Measurements from ENCODE around the gene NRCAM.
"Not testable (repeated sequence)": the region's sequence is repeated elsewhere in the genome, so short reads cannot be mapped to it uniquely, and the experiment has no call there.

NRCAM gene

DNA sequence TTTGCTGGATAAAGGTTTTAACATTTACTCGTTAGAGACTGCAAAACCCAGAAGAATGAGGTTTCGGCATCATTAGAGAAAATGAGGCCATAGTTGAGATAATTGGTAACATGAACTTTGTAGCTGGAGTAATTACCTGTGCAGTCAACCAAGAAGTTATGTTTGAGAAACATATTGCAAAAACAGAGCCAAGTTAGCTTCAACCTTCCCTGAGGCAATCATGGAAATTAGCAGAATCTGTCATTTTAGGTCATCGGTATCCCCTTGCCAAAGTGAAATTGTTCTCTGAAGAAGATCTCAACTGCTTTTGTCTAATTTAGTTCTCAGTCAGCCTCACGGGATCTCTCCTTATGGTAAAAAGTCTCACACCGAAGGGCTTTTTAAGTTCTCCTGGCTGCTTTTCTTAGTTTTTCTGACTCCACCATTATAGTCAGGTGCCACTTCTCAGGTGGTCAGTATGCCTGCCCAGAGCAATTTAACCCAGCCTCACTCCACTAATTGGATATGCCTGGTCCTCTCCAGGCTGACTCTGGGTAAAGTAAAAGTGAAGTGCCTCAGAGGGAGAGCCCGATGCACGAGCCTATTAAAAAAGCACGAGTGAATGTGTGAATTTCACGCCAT lies 52.5 kb downstream of the NRCAM start:
- DNase-seq (ENCODE audit: low spot score), result no peak

- no peak for DNase-seq (ENCODE audit: low spot score)
Observed at GRCh38 chr7:108402865-108403264, 53.4 kb downstream of the NRCAM start.

GRCh38 chr7:108396080-108396479 lies 60.2 kb downstream of the NRCAM start:
- no peak for DNase-seq (ENCODE audit: low spot score)

- DNase-seq (ENCODE audit: low spot score), result no peak
Observed at GRCh38 chr7:108395426-108395825, 60.8 kb downstream of the NRCAM start.

GRCh38 chr7:108393097-108393496 lies 63.1 kb downstream of the NRCAM start:
- DNase-seq (ENCODE audit: low spot score), result not testable (repeated sequence)

- DNase-seq (ENCODE audit: low spot score), result not testable (repeated sequence)
Observed at GRCh38 chr7:108387686-108388085, 68.5 kb downstream of the NRCAM start.

GRCh38 chr7:108385834-108386422 lies 70.3 kb downstream of the NRCAM start:
- DNase-seq (ENCODE audit: low spot score), result no peak

- no peak for DNase-seq (ENCODE audit: low spot score)
Observed at GRCh38 chr7:108384716-108385483, 71.3 kb downstream of the NRCAM start.

DNA sequence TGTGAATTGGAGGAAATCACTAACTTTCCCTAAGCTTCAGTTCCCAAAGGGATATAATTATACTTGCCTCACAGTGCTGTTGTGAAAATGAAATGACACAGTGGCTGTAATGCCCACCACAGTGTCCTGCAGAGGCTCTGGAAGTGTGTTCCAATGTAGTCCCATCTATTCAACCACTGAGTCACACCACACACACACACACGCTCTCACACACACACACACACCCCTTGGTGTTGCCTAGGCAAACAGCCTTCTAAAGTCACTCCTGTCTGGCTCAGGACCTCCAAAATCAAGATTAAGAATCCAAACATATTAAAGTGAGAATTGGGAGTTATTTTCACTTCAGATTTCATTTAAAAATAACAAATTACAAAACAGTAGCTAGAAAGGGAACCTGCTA lies 73.3 kb downstream of the NRCAM start:
- DNase-seq (ENCODE audit: low spot score), result no peak

- DNase-seq (ENCODE audit: low spot score), result no peak
Observed at GRCh38 chr7:108380517-108380916, 75.7 kb downstream of the NRCAM start.

DNA sequence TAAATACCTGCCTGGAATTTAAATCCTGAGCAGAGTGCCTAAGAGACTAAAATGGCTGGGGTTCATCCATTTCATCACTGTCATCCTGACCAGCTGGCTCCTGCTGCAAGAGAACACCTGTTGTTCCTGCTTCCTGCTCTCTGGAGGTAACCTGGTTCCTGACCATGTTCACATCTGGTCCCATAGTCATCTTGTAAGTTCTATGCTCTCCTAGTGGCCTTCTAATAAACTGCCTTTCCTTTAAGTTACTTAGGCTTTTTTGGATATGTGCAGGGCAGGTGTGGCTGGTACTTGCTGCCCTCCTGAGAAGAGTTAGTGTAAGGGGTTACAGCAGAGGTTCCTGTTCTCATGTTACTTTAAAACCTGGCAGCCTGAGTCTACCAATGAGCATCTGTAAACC lies 80.0 kb downstream of the NRCAM start:
- no peak for DNase-seq (ENCODE audit: low spot score)

DNA sequence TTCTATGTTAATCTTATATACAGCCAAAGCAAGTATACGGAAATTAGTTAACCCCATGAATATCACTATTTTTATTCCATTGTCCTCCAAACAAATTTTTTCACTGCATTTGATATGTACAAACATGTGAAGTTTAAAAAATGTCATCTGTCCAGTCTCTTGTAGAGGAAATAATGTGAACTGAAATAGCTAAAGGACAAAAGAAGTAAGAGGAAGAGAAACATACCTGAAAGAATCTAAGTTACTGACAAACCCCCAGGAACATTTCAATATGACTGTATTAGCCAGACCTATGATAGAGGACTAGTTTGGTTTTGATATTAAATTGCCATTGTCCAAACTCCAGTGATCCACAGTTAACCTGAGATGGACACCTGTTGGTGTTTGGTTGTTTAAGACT lies 80.6 kb downstream of the NRCAM start:
- no peak for DNase-seq (ENCODE audit: low spot score)

GRCh38 chr7:108374899-108375298 lies 81.3 kb downstream of the NRCAM start:
- DNase-seq (ENCODE audit: low spot score), result no peak

DNA sequence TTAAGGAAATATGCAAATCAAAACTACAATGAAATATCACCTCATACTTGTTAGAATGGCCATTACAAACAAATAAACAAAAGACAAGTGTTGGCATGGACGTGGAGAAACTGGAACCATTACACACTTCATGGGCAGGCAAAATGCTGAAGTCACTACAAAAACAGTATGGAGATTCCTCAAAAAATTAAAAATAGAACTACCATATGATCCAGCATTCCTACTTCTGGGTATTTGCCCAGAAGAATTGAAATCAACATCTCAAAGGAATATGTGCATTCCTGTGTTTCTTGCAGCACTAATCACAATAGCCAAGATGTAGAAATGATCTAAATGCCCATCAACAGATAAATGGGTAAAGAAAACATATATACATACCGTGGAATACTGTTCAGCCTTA lies 83.6 kb downstream of the NRCAM start:
- no peak for DNase-seq (ENCODE audit: low spot score)

DNA sequence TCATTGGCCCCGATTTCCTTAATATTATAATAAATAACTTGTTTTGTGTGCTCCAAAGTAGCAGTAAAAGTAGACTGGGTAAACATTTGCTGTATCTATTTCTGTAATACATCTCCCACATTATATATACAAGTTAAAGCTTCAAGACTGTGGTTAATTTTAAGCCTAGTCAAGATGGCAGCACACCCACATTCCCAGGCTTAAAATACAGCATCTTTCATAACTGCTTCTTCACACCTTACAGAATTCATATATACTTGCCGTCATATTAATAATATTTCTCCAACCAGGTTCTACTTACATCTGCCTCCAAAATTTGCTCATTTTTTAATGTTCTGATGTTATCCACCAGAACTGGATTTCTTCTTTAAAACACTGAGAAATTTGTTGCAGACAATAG lies 85.6 kb downstream of the NRCAM start:
- DNase-seq (ENCODE audit: low spot score), result no peak

DNA sequence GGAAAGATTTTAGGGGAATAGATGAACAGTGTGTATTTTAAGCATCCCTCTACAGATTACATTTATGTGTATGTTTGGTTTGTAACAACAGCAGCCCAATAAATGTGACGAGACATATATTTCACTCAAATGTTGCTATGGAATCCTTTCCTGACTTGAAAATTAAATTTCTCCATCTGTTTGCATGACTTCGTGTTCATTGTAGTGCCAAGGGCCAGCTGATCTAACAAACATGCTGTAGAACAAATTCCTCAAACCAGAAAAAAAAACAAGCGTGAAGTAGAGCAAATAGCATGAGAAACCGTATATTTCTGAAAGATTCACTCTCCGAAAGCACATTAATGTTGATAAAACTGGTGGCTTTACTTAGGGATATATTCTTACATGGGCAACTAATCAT lies 87.8 kb downstream of the NRCAM start:
- DNase-seq (ENCODE audit: low spot score), result no peak

DNA sequence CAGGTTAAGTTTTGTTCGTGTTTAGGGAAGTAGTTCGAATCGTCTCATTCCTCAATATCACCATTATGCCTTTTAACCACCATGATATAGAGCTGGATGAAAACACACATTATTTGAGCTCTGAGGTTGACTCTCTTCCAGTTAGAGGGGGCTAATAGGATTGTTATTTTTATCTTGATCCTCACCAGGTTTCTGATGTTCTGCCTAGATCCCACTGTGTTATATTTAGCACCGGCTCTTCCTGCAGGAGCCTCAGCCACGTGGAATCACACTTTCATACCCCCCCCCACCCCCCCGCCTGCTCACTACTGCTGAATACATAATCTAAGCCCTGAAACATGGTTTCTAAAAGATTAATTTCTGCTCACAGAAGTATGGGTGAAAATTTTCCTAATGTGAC lies 88.3 kb downstream of the NRCAM start:
- no peak for DNase-seq (ENCODE audit: low spot score)

GRCh38 chr7:108367314-108367713 lies 88.9 kb downstream of the NRCAM start:
- DNase-seq (ENCODE audit: low spot score), result no peak

DNA sequence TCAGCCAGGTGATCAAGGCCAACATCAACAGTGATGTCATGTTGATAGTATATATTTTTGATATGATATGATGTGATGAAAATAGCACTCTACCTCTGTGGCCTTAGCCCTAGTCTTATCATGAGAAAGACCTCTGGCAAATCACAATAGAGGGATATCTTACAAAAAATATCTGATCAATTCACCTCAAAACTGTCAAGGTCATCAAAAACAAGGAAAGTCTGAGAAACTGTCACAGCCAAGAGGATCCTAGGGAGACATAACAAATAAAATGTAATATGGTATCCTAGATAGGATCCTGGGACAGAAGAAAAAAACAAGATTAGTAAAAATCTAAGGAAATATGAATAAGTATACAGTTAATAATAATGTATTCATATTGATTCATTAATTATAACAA lies 92.6 kb downstream of the NRCAM start:
- DNase-seq (ENCODE audit: low spot score), result no peak

- DNase-seq (ENCODE audit: low spot score), result no peak
Observed at GRCh38 chr7:108360058-108360800, 96.0 kb downstream of the NRCAM start.

DNA sequence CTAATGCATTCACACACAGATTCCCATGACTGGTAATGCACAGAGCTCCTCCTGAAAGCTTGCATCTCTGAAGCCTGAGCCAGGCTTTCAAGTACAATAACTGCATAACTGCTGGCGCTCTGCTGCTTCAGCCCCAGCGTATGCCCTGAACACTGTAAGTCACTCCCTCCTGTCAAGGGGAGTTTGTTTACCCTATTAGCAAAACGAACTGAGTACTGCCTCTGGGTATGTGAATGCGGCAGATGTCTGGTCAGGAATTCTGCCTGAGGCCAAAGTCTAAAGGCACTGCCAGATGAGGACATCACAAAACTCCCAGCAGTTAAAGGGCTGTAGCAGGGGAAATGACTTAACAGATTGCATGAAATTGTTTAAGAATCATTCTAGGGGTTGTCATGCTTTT lies 97.7 kb downstream of the NRCAM start:
- no peak for DNase-seq (ENCODE audit: low spot score)

DNA sequence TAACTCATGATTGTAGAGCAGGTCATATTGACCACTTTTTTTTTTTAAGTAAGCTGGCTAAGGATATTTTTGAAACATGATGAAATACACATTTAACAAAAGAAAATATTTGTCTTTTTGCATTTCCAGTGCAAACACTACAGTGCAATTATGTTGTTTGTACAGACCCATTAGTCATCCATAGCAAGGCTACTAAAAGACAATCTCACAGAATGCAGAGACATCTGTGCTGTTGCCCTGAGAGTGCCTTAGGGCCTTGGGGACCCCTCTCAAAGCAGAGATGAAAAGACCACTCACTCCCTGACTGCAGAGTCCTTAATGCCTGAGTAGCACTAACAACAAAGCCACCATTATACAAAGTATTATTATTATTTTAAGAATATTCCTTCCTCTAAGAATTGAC lies 104.5 kb downstream of the NRCAM start:
- DNase-seq (ENCODE audit: low spot score), result no peak

All from SK-N-DZ (cell line).